Chondrocyte (in vitro differentiated cells): Measurements from ENCODE around the gene IL6. TPM values are rescaled to one million over a fixed set of nuclear protein-coding genes. Genes with fewer than 3 reads are reported as not detected.
"Not testable (repeated sequence)": the region's sequence is repeated elsewhere in the genome, so short reads cannot be mapped to it uniquely, and the experiment has no call there.

Experiments
- DNase-seq: peaks from one replicate; pipeline ENCODE4 v3.0.0; 2021; ENCODE audit warnings: mixed read lengths, low spot score
- H3K27ac Mint-ChIP-seq: one replicate; pipeline ENCODE4 v1.8.0; 2021; ENCODE audit warnings: mild to moderate bottlenecking, moderate library complexity, mixed read lengths; ENCODE audit not compliant: unreplicated experiment
- H3K27me3 Mint-ChIP-seq: 2 replicates; pipeline ENCODE4 v1.8.0; 2021; ENCODE audit warnings: low read depth, mixed read lengths
- H3K36me3 Mint-ChIP-seq: 2 replicates; pipeline ENCODE4 v1.8.0; 2021; ENCODE audit warnings: low read depth, mixed read lengths
- H3K4me1 Mint-ChIP-seq: 2 replicates; pipeline ENCODE4 v1.8.0; 2021; ENCODE audit warnings: low read depth, mild to moderate bottlenecking, mixed read lengths
- H3K4me3 Mint-ChIP-seq: one replicate; pipeline ENCODE4 v1.8.0; 2021; ENCODE audit warnings: mild to moderate bottlenecking, moderate library complexity, mixed read lengths; ENCODE audit not compliant: unreplicated experiment
- H3K9me3 Mint-ChIP-seq: 2 replicates; pipeline ENCODE4 v1.8.0; 2021; ENCODE audit warnings: low read depth, mixed read lengths
- total RNA-seq: library from RNA; stranded (reverse); gene quantifications from 3 replicates; pipeline ENCODE4 v1.2.1, GENCODE V29; 2021
- TF ChIP-seq, protein P1 (sequence below): fragments of 200-600 bp; sonication (generic); IDR thresholded peaks from 2 replicates; pipeline ENCODE4 v1.5.0; 2021; ENCODE audit warnings: antibody characterized with exemption, mild to moderate bottlenecking, moderate library complexity

The IL6 gene
- total RNA-seq, 1 donor from 2014 or later: 0.45 TPM

DNA sequence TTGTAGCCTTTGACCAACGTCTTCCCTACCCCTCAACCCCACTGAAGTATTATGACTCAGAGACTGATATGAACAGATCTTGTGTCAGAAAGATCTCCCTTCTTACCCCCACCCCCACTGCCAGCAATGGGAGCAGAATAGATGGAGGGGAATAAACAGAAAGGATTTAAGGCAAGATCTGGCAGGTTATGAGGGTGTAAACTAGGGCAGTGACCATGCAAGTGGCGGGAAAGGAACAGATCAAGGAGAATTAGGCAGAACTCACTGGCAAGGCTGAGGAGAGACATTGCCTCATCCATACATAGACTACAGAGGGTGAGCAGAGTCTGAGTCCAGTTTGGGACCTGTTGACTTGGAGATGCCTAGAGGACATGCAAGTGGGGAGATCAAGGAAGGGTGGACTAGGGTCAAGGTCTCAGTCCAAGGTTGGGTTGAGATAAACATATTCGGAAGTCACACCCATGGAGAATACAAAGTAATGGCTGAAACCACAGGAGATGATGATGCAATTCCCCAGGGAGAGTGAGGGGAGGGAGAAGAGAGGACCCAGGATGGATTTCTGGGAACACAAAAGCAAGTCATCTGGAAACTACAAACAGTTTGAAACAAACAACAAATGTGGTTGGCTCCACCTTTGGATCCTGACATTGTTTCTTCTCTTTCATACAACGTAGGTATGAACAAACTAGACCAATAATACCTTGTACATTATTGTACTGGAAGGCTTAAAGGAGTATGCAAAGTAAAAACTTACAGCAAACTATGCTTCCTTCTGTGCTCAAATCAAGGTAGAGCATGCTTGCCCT lies 44.9 kb upstream of the IL6 start:
- DNase-seq: no peak
- H3K36me3 Mint-ChIP-seq: no peaks in the 10 kb centered on the region
- H3K27me3 Mint-ChIP-seq: no peaks in the 10 kb centered on the region
- H3K4me3 Mint-ChIP-seq: no peak overlapping the region
- TF ChIP-seq, protein P1, sequence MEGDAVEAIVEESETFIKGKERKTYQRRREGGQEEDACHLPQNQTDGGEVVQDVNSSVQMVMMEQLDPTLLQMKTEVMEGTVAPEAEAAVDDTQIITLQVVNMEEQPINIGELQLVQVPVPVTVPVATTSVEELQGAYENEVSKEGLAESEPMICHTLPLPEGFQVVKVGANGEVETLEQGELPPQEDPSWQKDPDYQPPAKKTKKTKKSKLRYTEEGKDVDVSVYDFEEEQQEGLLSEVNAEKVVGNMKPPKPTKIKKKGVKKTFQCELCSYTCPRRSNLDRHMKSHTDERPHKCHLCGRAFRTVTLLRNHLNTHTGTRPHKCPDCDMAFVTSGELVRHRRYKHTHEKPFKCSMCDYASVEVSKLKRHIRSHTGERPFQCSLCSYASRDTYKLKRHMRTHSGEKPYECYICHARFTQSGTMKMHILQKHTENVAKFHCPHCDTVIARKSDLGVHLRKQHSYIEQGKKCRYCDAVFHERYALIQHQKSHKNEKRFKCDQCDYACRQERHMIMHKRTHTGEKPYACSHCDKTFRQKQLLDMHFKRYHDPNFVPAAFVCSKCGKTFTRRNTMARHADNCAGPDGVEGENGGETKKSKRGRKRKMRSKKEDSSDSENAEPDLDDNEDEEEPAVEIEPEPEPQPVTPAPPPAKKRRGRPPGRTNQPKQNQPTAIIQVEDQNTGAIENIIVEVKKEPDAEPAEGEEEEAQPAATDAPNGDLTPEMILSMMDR: no peak
- H3K27ac Mint-ChIP-seq: no peak overlapping the region
- H3K4me1 Mint-ChIP-seq: no peaks in the 10 kb centered on the region
- H3K9me3 Mint-ChIP-seq: no peaks in the 10 kb centered on the region

DNA sequence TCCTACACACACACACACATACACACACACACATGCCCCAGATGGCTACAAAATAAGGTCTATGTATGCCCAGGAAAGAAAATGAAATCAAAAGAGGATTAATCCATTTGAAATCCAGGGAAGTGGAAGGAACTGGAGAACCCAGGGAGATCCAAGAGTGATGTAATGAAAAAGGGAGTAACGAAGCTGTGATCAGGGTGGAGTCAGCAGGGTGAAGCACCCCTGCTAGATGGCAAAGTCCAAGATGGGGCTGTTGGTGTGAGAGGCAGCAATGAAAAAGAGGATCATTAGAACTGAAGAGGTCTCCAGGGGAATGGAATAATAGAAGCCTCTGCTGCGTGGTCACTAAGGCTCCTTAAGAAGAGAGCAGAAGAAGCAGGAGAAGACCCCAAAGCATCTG lies 43.6 kb upstream of the IL6 start:
- Mint-ChIP-seq H3K4me3 (no peak overlapping the region), H3K9me3 (no peaks in the 10 kb centered on the region), H3K27me3 (no peaks in the 10 kb centered on the region), H3K27ac (no peak overlapping the region), H3K36me3 (no peaks in the 10 kb centered on the region), H3K4me1 (no peaks in the 10 kb centered on the region)
- DNase-seq: no peak
- TF ChIP-seq, protein P1: no peak

DNA sequence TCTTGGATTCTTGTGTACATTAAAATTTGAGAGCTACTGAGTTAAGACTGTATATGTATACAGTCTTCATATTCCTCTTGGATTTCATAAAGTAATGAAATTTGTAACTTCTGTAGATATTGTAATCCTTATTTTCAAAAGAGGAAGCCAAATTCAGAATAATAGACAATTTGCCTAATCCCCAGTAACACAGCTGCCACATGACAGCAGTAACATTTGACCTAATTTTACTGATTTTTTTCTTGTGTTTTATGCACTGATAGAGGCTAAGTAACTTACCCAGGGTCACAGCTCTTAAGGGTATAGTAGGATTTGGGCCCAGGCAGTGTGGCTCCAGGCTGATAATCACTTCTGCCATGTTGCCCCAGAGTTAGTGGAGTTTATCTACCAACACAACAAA lies 40.4 kb upstream of the IL6 start:
- DNase-seq: no peak
- Mint-ChIP-seq H3K4me3 (no peak overlapping the region), H3K36me3 (no peaks in the 10 kb centered on the region), H3K27me3 (no peaks in the 10 kb centered on the region), H3K27ac (no peak overlapping the region), H3K9me3 (no peaks in the 10 kb centered on the region), H3K4me1 (no peaks in the 10 kb centered on the region)
- TF ChIP-seq, protein P1: no peak

DNA sequence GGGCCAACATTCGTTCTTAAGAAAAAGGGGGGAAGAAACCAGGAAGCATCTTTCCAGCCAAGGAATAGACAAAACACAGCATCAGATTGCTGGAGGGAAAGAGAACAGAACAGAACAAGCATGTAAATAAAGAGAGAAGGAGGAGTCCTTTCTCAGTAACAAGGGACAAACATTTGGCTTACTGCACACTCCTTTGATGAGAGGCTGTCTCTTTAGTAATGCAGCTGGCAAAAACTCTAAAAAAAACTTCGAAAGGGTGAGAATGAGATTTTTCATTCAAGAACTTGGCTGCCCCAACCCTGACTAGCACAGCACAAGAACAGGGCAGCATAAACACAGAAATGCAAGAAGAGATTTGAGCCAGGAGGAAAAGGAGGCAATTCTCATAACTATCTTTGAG lies 38.9 kb upstream of the IL6 start:
- H3K27me3 Mint-ChIP-seq: no peaks in the 10 kb centered on the region
- H3K9me3 Mint-ChIP-seq: no peaks in the 10 kb centered on the region
- H3K4me1 Mint-ChIP-seq: no peaks in the 10 kb centered on the region
- DNase-seq: no peak
- TF ChIP-seq, protein P1: no peak
- H3K36me3 Mint-ChIP-seq: no peaks in the 10 kb centered on the region
- no peak overlapping the region for H3K27ac Mint-ChIP-seq
- no peak overlapping the region for H3K4me3 Mint-ChIP-seq

DNA sequence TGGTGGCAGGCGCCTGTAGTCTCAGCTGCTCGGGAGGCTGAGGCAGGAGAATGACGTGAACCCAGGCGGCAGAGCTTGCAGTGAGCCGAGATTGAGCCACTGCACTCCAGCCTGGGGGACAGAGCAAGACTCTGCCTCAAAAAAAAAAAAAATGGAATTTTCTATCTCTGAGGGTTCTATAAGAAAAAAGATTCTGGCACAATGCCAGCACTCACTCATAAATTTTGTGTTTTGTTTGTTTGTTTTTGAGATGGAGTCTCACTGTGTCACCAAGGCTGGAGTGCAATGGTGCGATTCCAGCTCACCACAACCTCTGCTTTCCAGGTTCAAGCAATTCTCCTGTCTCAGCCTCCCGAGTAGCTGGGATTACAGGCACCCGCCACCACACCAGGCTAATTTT lies 38.1 kb upstream of the IL6 start:
- not testable (repeated sequence) for H3K36me3 Mint-ChIP-seq, H3K4me3 Mint-ChIP-seq, H3K27ac Mint-ChIP-seq, H3K4me1 Mint-ChIP-seq, H3K27me3 Mint-ChIP-seq, DNase-seq, H3K9me3 Mint-ChIP-seq

DNA sequence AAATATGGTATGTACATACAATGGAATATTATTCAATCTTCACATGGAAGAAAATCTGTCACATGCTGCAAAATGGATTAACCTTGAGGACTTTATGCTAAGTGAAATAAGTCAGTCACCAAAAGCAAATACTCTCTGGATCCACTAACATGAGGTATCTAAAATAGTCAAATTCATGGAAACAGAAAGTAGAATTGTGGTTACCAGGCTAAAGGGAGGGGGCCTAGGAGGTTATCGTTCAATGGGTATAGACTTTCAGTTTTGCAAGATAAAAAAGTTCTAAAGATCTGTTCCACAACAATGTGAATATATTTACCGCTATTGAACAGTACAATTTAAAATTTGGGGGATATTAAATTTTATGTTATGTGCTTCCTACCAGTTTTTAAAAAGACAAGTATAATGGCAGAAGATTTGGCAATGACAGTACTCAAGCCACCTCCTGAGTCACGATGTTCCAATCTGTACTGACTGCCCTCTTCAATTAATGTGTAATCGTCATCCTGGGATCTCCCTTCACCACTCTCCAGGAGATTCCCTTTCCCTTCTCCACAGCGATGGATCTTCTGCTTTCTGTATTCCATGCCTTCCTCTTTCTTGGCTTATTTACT lies 32.3 kb upstream of the IL6 start:
- no peak overlapping the region for H3K4me3 Mint-ChIP-seq
- no peaks in the 10 kb centered on the region for H3K27me3 Mint-ChIP-seq
- H3K9me3 Mint-ChIP-seq: no peaks in the 10 kb centered on the region
- TF ChIP-seq, protein P1: no peak
- H3K27ac Mint-ChIP-seq: no peak overlapping the region
- H3K36me3 Mint-ChIP-seq: no peaks in the 10 kb centered on the region
- DNase-seq: no peak
- peaks cover 7% of the 10 kb centered on the region for H3K4me1 Mint-ChIP-seq
